CD4-positive, alpha-beta T cell treated with Interleukin-17A for 1 hour (primary cell): ENCODE measurements around the gene OR6C65.

Experiments
- DNase-seq: peaks from one replicate; pipeline ENCODE4 v3.0.0-alpha.2; 2020

The OR6C65 gene

DNA sequence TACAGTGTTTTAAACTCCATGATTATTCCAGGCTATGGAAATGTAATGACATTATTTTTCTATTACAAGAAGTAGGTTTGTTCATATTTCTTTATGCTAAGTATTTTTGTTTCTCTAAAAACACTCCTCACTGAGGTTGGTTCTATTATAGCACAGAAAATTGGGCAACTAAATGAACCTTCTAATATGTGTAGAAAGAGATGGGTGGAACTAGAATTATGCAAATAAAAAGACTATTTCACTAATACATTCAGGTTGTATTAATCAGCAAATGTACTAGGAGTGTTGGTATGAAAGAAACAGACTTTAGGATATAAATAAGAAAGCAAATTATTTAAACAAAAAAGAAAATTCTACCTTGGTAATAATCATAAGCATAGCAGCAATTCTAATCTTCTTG is 48.5 kb downstream of the OR6C65 start:
- DNase-seq = no peak
